ENCODE data around the gene PLCG2. TPM values are rescaled to one million over a fixed set of nuclear protein-coding genes. Genes with fewer than 3 reads are reported as not detected.
A peak's percentile ranks its signal among the peaks of the same experiment; 100 is the strongest.

PLCG2 gene
- total and polyA plus RNA-seq, 2 of the 8 experiments (the other 6 are each of a cell fraction or from before 2014, with no cell fraction given): 6.1 to 6.9 TPM

- FAIRE-seq (no peak), DNase-seq (ENCODE audit: low read depth in 1 of 2, low spot score in 2 of 2) (peak in 1 of 2 experiments; percentile 27)
- Histone ChIP-seq H3K18ac (ENCODE audit: extremely low read depth, low read length) (peak overlapping the region; percentile 82; the same call in 1 of the 2 replicates), H2BK12ac (ENCODE audit: low read depth, low read length) (peak overlapping the region; percentile 82), H3K14ac (ENCODE audit: insufficient read length) (no peak overlapping the region), H3K4me3 (ENCODE audit: extremely low read depth in 1 of 4, insufficient read depth in 2 of 4, low read depth in 3 of 4, low read length in 4 of 4) (no peak overlapping the region), H4K8ac (ENCODE audit: extremely low read depth, insufficient read depth, low read length) (no peak overlapping the region), H3K79me1 (ENCODE audit: low read depth, low read length) (no peaks in the 10 kb centered on the region), H3K9me3 (ENCODE audit: insufficient read depth in 2 of 2, low read depth in 1 of 2, low read length in 1 of 2) (no peaks in the 10 kb centered on the region), H2BK20ac (ENCODE audit: low read length) (peak overlapping the region; percentile 95), H3K4me2 (ENCODE audit: insufficient read depth in 1 of 2, low read depth in 2 of 2, low read length in 2 of 2) (peak overlapping the region in 1 of 2 experiments; percentile 35; a peak in 1 of 4 replicates), H3K36me3 (ENCODE audit: control insufficient read depth in 2 of 4, insufficient read depth in 4 of 4, low read length in 3 of 4) (no peaks in the 10 kb centered on the region; a peak in 2 of 8 replicates), H3K79me2 (ENCODE audit: control insufficient read depth in 1 of 2, insufficient read depth in 2 of 2, low read length in 2 of 2) (no peaks in the 10 kb centered on the region), H4K20me1 (replicated peaks in 1 of 2; ENCODE audit: control insufficient read depth in 1 of 2, insufficient read depth in 2 of 2, low read length in 2 of 2) (peaks cover 0 to 3% of the 10 kb centered on the region in 2 experiments), H2BK5ac (ENCODE audit: low read depth, low read length) (peak overlapping the region; percentile 88; the same call in 1 of the 2 replicates), H2BK120ac (replicated peaks; ENCODE audit: low read depth, low read length) (no peak overlapping the region), H2AK5ac (ENCODE audit: low read depth, low read length) (peak overlapping the region; percentile 60; the same call in 1 of the 2 replicates), H3K9ac (replicated peaks in 1 of 4; ENCODE audit: extremely low read depth in 1 of 4, low read depth in 3 of 4, low read length in 3 of 4) (no peak overlapping the region), H3K4me1 (replicated peaks in 1 of 4; ENCODE audit: control insufficient read depth in 3 of 4, insufficient read depth in 4 of 4, low read length in 3 of 4) (peaks cover 7 to 30% (median 27%) of the 10 kb centered on the region in 4 experiments), H3K23me2 (ENCODE audit: low read depth, low read length) (no peaks in the 10 kb centered on the region), H2BK15ac (ENCODE audit: low read length) (peak overlapping the region; percentile 92; the same call in 1 of the 2 replicates), H3K23ac (ENCODE audit: insufficient read length) (no peak overlapping the region), H3K4ac (replicated peaks; ENCODE audit: insufficient read length, low read depth, low read length) (no peak overlapping the region), H4K5ac (ENCODE audit: insufficient read length, low read depth, low read length) (no peak overlapping the region), H4K91ac (replicated peaks; ENCODE audit: insufficient read length, low read length) (peak overlapping the region; percentile 39), H3K27me3 (replicated peaks in 1 of 4; ENCODE audit: control insufficient read depth in 3 of 4, extremely low read depth in 1 of 4, insufficient read depth in 3 of 4, low read length in 3 of 4) (0 out of 7 replicates have a peak, but pooled peaks cover 0 to 2% (median 0%) of the 10 kb centered on the region in 4 experiments), H3K27ac (ENCODE audit: low read depth, low read length) (0 out of 2 replicates have a peak overlapping the region, but pooled peaks have one; percentile 1), H2AFZ (ENCODE audit: low read length) (no peak overlapping the region), H3K56ac (replicated peaks; ENCODE audit: insufficient read length, low read depth, low read length) (no peak overlapping the region)
- WGBS, 2 experiments (ENCODE audit: extremely low coverage in 1 of 2, insufficient coverage in 1 of 2, insufficient read length in 1 of 2, insufficient replicate concordance in 2 of 2, low coverage in 1 of 2, low lambda C conversion rate in 2 of 2, missing lambda C conversion rate in 1 of 2): 92% methylated on average over 16 of the region's 17 CpGs; no CpG with 5 or more reads in 1 of the 2 experiments
- no peak for TF ChIP-seq BRCA1 (IDR thresholded peaks at IDR 0.05; ENCODE audit: low read depth, low read length)
- no peak for TF ChIP-seq SP4 (IDR thresholded peaks at IDR 0.05; ENCODE audit: low read length)
- TF ChIP-seq BCL11A (IDR thresholded peaks at IDR 0.05; ENCODE audit: low read depth in 2 of 2, low read length in 2 of 2): no peak
- TF ChIP-seq EZH2 (IDR thresholded peaks at IDR 0.05; ENCODE audit: low read depth, low read length, severe bottlenecking): no peak
- ChIA-PET CTCF (ENCODE audit: partially characterized antibody) (interaction anchor here (0.5 to 7.0 kb wide), 15 partner anchors 9 to 291 kb away, joined by 3 to 98 read pairs (median 4); no protein-coding TSS in a partner anchor), POLR2A (ENCODE audit: partially characterized antibody) (no interaction called here)
Observed at GRCh38 chr16:81938326-81939163, 159.5 kb downstream of the PLCG2 start.
